ENCODE measurements around the gene BMP2K.
"Not testable (repeated sequence)": the region's sequence is repeated elsewhere in the genome, so short reads cannot be mapped to it uniquely, and the experiment has no call there.

Gene BMP2K

DNA sequence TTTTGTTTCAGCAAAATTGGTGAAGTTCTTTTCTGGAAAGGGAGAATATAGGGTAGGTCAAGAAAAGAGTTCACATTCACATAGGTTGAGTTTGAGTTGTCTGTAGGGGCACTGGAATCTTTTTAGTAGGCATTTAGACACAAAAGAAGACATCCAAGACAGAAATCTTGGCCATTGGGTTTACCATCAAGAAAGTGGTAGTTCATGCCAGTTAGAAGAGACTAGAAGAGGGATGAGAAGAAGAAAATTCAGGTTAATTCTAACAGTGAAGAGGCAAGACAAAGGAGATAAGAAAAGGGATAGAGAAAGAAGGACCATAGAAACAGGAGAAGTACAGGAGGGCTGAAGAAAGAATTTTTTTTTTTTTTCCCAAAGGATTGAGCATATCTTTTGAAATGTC is 123.2 kb downstream of the BMP2K start:
- Histone ChIP-seq H3K27me3 (ENCODE audit: insufficient read depth, low read depth, severe bottlenecking) (no peaks in the 10 kb centered on the region), H3K9me3 (ENCODE audit: severe bottlenecking) (no peaks in the 10 kb centered on the region), H3K4me3 (ENCODE audit: low read depth, low read length) (no peak overlapping the region), H3K36me3 (no peaks in the 10 kb centered on the region), H3K27ac (no peak overlapping the region)
- TF ChIP-seq, protein P1, sequence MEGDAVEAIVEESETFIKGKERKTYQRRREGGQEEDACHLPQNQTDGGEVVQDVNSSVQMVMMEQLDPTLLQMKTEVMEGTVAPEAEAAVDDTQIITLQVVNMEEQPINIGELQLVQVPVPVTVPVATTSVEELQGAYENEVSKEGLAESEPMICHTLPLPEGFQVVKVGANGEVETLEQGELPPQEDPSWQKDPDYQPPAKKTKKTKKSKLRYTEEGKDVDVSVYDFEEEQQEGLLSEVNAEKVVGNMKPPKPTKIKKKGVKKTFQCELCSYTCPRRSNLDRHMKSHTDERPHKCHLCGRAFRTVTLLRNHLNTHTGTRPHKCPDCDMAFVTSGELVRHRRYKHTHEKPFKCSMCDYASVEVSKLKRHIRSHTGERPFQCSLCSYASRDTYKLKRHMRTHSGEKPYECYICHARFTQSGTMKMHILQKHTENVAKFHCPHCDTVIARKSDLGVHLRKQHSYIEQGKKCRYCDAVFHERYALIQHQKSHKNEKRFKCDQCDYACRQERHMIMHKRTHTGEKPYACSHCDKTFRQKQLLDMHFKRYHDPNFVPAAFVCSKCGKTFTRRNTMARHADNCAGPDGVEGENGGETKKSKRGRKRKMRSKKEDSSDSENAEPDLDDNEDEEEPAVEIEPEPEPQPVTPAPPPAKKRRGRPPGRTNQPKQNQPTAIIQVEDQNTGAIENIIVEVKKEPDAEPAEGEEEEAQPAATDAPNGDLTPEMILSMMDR (IDR thresholded peaks at IDR 0.05; ENCODE audit: low read depth, low read length), result no peak
- no peak for DNase-seq

DNA sequence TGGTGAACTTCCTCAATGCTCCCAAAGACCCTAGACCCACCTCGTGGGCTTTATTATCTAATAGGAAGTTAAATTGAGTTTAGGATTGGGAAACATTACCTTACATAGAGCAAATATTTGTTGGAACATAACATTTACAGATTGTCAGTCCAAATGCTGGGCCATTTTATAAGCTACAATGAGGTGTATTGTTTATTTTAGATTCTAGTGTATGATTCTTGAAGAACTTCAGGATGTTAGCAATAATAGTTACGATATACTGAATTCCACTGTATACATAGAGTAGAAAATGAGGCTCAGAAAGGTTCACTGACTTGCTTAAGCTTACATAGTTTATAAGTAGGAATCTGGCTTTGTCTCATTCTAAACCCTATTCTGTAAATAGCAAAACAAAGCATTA is 125.7 kb downstream of the BMP2K start:
- Histone ChIP-seq H3K4me3 (ENCODE audit: low read depth, low read length) (no peak overlapping the region), H3K27me3 (ENCODE audit: insufficient read depth, low read depth, severe bottlenecking) (no peaks in the 10 kb centered on the region), H3K36me3 (no peaks in the 10 kb centered on the region), H3K27ac (peak overlapping the region; percentile 70), H3K9me3 (ENCODE audit: severe bottlenecking) (no peaks in the 10 kb centered on the region)
- TF ChIP-seq, protein P1 (IDR thresholded peaks at IDR 0.05; ENCODE audit: low read depth, low read length), result no peak
- DNase-seq, result no peak

DNA sequence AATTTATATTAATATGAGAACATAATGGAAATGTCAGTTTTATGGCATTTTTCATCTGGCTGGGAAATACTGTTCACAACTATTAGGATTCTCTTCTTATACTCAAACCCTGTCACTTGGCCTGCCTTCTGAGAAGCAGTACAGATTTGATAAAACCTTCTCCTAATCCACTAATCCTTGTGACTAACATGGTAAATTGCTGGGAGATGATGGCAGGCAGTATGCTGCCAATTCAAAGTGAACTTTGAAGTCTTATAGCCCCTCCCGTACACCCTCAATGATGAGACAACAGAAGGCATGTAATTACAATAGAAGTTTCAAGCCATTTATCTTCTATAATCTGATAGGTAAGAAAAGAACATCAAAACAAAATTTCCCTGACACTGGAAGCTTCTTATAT is 126.1 kb downstream of the BMP2K start:
- Histone ChIP-seq H3K27ac (peak overlapping the region; percentile 70), H3K36me3 (no peaks in the 10 kb centered on the region), H3K9me3 (ENCODE audit: severe bottlenecking) (no peaks in the 10 kb centered on the region), H3K27me3 (ENCODE audit: insufficient read depth, low read depth, severe bottlenecking) (no peaks in the 10 kb centered on the region), H3K4me3 (ENCODE audit: low read depth, low read length) (no peak overlapping the region)
- TF ChIP-seq, protein P1 (IDR thresholded peaks at IDR 0.05; ENCODE audit: low read depth, low read length), result no peak
- DNase-seq, result peak; percentile 77

DNA sequence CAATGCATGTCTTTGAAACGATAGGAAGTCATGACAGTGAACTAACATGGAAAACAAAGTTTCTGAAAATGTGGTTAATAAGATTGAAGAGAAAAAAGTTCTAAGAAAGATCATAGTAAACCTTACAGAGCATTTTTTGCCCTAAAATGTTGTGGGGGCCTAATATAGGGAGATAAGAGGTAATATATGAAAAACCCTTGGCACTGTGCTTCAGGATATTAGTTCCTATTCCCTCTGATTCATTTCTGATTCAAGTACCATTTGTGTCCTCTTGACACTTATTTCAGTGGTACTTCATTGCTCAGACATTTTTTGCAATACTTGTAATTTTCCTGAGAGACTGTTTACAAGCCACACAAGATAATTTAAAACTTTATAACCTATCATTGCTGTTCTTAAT is 128.0 kb downstream of the BMP2K start:
- TF ChIP-seq, protein P1 (IDR thresholded peaks at IDR 0.05; ENCODE audit: low read depth, low read length), result no peak
- no peak for DNase-seq
- Histone ChIP-seq H3K4me3 (ENCODE audit: low read depth, low read length) (no peak overlapping the region), H3K27ac (no peak overlapping the region), H3K36me3 (no peaks in the 10 kb centered on the region), H3K27me3 (ENCODE audit: insufficient read depth, low read depth, severe bottlenecking) (no peaks in the 10 kb centered on the region), H3K9me3 (ENCODE audit: severe bottlenecking) (no peaks in the 10 kb centered on the region)

DNA sequence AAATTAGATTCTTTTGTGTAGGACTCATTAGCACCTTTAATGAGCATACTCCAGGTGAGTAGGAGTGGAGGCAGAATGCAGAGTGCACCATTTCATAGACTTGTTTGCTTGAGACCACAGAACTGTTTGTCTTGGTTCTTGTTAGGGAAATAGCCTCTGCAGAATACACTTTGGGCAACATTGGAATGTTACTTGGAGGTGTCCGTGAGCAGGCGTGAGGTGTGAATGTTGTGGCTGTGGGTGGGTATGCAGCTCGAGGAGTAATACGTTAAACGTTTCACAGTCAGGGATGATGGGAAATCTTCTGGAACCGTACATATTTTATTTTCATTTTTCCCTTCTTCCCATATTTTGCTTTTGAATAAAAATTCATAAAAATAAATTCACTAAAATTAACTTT is 131.5 kb downstream of the BMP2K start:
- DNase-seq, result no peak
- TF ChIP-seq, protein P1 (IDR thresholded peaks at IDR 0.05; ENCODE audit: low read depth, low read length), result no peak
- H3K27me3 ChIP-seq (ENCODE audit: insufficient read depth, low read depth, severe bottlenecking), result no peaks in the 10 kb centered on the region
- H3K4me3 ChIP-seq (ENCODE audit: low read depth, low read length), result no peak overlapping the region
- no peaks in the 10 kb centered on the region for H3K9me3 ChIP-seq (ENCODE audit: severe bottlenecking)
- H3K36me3 ChIP-seq, result 0 out of 2 replicates have a peak, but pooled peaks cover 2% of the 10 kb centered on the region
- H3K27ac ChIP-seq, result no peak overlapping the region

DNA sequence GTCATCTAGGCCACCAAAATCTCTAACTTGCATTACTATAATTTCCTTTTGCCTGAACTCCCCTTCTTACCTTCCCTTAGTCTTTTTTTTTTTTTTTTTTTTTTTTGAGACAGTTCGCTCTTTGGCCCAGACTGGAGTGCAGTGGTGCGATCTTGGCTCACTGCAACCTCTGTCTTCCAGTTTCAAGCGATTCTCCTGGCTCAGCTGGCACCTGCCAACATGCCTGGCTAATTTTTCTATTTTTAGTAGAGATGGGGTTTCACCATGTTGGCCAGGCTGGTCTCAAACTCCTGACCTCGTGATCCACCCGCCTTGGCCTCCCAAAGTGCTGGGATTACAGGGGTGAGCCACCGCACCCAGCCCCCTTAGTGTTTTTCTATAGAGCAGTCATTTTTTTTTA is 132.8 kb downstream of the BMP2K start:
- H3K27ac ChIP-seq; H3K9me3 ChIP-seq (ENCODE audit: severe bottlenecking); H3K36me3 ChIP-seq; DNase-seq; H3K4me3 ChIP-seq (ENCODE audit: low read depth, low read length); H3K27me3 ChIP-seq (ENCODE audit: insufficient read depth, low read depth, severe bottlenecking): not testable (repeated sequence)
